NB4 (cell line): ENCODE results near the gene HHATL.

ENCODE experiments used
- DNase-seq: peaks from one replicate; pipeline ENCODE4 v3.0.0; 2010; ENCODE audit warnings: low read depth
- H3K4me3 ChIP-seq: one replicate; pipeline ENCODE4 v1.5.1; 2011; ENCODE audit warnings: mild to moderate bottlenecking, low read depth, low read length, moderate library complexity
- CTCF ChIP-seq: IDR thresholded peaks from one replicate; pipeline ENCODE4 v1.5.1; 2012; ENCODE audit warnings: low read depth, low read length
- MYC ChIP-seq: IDR thresholded peaks from 2 replicates; pipeline ENCODE4 v1.6.1; 2011; ENCODE audit warnings: low read depth, low read length
- POLR2A ChIP-seq: IDR thresholded peaks from 2 replicates; pipeline ENCODE4 v1.6.1; 2011; ENCODE audit warnings: mild to moderate bottlenecking; ENCODE audit not compliant: insufficient read length; ENCODE audit errors: extremely low read depth
- TF ChIP-seq, protein P1 (sequence below): IDR thresholded peaks from 2 replicates; pipeline ENCODE4 v1.6.1; 2011; ENCODE audit warnings: low read depth, low read length

Gene HHATL

GRCh38 chr3:42681361-42682038 is 21.1 kb downstream of the HHATL start:
- TF ChIP-seq MYC (no peak), POLR2A (no peak), CTCF (no peak)
- TF ChIP-seq, protein P1, sequence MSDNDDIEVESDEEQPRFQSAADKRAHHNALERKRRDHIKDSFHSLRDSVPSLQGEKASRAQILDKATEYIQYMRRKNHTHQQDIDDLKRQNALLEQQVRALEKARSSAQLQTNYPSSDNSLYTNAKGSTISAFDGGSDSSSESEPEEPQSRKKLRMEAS = no peak
- no peak for DNase-seq
- H3K4me3 ChIP-seq = no peak overlapping the region

DNA sequence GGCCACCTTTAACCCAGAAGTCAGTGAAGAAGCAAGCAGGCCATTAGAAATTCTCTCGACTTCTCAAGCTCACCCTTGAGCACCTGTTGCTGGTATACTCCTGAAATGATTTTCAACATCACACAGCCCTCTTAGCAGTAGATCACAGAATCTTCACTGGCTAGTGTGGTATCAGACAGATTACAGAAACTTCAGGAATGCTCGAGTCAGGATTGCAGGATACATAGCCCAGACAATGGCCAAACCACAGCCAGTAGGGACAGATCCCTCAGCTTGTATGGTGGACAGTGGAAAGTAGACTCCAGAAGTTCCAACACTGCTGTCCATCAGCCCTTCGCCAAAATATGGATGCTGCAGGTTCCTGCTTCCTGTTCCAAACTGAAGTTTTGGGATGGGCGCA is 21.8 kb downstream of the HHATL start:
- DNase-seq = no peak
- TF ChIP-seq, protein P1 = no peak
- no peak for TF ChIP-seq MYC
- TF ChIP-seq POLR2A = no peak
- TF ChIP-seq CTCF = no peak
- H3K4me3 ChIP-seq = no peak overlapping the region

- no peak for DNase-seq
- no peak for TF ChIP-seq CTCF
- TF ChIP-seq MYC = no peak
- TF ChIP-seq POLR2A = no peak
- TF ChIP-seq, protein P1 = no peak
- no peak overlapping the region for H3K4me3 ChIP-seq
These were observed 22.3 kb downstream of the HHATL start for GRCh38 chr3:42680271-42680670.

DNA sequence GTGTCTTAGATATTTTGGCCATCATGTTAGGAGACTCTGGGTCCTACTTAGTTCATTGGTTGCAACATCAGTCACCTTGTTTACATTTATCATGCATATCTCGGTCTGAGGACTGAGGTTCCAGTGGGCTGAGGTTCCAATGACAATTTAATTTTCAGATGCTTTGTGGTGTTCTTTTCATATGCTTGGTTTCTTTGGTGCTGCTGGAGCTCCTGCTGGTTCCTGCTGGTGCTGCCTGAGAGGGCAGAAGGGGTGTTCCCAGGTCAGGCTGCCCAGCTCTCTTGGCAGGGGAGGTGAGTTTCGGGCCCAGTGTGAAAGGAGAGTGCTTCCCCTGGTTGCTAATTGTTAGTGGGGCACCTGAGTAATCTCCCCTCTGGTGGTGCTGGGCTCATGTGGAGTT is 24.2 kb downstream of the HHATL start:
- TF ChIP-seq POLR2A (no peak), MYC (no peak), CTCF (no peak)
- TF ChIP-seq, protein P1 = no peak
- DNase-seq = no peak

GRCh38 chr3:42675909-42676308 is 26.7 kb downstream of the HHATL start:
- DNase-seq = no peak
- no peak overlapping the region for H3K4me3 ChIP-seq
- TF ChIP-seq MYC = no peak
- TF ChIP-seq, protein P1 = no peak
- TF ChIP-seq POLR2A = no peak
- TF ChIP-seq CTCF = no peak

More for the DNA sequence above, 24.2 kb downstream of the HHATL start:
- H3K4me3 ChIP-seq = no peak overlapping the region
